NCI-H146 treated with DMSO at 0.1 percent for 48 hours (cell line): Measurements from ENCODE around the gene TMEM39A.

ENCODE experiments used
- DNase-seq: peaks from one replicate; lab custom pipeline; 2025; ENCODE audit not compliant: unreplicated experiment; lab: John Stamatoyannopoulos, UW

The TMEM39A gene

DNA sequence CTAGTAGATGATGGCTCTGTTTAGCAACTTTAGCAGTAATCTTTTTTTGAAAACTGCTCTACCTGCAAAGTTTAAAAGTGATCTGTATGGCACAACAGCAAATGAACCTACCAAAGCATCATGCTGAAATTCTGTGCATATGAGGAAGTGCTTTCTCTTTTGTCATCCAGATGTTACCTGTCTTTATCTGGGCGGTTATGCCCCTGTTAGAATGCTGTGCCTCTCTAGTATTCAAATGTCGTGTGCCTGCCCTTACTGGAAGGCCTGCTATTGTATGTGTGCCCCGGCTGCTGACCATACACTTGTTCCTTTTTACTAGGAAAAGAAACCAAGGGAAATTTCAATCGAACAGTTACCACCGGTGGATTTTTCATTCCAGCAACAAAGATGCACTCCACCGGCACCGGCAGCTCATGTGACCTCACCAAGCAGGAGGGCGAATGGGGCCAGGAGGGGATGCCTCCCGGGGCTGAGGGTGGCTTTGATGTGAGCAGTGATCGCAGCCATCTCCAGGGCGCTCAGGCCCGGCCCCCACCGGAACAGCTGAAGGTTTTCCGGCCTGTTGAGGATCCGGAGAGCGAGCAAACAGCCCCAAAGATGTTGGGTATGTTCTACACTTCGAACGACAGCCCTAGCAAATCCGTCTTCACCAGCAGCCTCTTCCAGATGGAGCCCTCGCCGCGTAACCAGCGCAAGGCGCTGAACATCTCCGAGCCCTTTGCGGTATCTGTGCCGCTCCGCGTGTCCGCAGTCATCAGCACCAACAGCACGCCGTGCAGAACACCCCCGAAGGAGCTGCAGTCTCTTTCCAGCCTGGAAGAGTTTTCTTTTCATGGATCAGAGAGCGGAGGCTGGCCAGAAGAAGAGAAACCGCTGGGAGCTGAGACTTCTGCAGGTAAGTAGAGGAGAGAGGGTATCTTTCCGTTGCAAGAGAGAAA is 61.6 kb downstream of the TMEM39A start:
- DNase-seq = no peak

DNA sequence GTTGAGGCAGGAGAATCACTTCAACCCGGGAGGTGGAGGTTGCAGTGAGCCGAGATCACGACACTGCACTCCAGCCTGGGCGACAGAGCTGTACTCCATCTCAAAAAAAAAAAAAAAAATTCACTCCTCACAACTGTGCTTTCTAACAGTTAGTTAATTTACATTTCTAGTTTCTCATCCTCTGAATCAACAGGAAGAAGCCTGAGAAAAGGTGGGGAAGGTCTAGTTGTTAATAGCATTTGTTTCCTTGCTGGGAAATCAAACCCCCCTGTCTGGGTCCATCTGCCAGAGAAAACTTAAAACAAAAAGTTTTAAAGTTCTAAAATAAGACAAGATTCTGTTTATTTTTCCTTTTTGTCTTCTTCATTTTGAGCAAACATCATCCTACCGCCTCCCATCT is 62.3 kb downstream of the TMEM39A start:
- DNase-seq = no peak

DNA sequence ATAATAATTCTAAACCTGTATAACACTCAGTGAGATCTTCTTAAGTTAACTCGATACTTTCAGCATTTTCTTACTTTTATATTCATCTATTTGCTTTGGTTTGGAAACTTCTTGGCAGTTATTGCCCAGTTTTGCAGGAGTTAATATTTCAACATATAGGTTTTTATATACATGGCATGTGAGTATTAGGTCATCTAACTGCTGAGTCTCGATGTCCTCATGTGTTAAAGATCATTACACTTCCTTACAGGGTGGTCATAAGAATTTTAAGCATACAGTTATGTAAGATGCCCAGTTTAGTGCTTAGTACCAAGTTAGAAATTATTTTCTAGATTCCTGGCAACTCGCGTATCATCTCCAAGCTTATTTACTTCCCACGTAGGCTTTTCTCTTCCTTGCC is 62.9 kb downstream of the TMEM39A start:
- no peak for DNase-seq

DNA sequence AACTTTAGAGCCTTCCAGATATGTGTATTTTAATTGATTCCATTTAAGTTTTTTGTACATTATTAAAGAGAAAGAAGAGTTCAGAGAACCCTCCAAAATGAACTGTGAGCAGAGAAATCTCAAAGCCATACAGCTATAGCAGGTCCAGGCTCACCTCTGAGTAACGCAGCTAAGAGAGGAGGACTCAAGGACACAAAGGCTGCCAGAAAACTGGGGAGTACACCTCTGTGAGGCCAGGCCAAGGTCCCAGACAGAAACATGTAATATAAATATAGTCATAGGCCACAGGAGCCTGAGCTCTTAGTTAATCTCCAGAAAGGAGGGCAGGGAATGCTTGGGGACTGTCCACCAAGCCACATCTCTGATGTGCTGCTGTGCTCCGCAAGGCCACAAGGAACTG is 66.5 kb downstream of the TMEM39A start:
- DNase-seq = no peak

DNA sequence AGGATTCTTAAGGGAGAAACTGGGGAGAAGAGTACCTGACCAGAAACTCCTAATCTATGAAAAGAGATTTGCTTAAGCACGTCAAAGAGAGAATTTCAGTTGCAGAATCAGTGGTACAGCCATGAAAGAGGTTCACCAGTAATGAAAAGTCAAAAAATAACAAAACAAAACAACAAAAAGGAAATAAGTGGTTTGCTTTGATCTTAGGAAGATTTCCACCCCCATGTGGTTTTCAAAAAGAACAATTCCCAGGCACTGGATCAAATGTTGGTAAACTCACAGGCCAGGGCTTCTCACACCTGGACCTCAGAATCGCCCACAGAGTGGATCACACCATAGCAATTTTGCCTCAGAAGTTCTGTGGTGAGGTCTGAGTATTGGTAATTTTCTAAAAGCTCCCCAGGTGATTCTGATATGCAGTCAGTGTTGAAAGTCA is 67.5 kb downstream of the TMEM39A start:
- DNase-seq = no peak

DNA sequence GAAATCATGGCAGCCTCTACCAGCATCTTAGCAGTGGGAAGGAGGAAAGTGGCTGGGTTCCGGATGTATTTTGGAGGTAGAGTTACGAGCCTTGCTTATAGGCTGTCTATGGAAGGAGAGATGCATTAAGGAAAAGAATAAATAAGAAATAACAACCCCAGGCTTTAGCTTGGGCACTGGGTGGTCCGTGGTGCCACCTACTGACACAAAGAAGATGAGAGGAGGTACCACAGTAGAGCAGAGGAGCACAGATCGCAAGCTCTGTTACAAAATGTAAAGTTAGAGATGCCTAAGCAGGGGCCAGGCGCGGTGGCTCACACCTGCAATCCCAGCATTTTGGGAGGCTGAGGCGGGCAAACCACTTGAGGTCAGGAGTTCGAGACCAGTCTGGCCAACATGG is 74.8 kb downstream of the TMEM39A start:
- no peak for DNase-seq

DNA sequence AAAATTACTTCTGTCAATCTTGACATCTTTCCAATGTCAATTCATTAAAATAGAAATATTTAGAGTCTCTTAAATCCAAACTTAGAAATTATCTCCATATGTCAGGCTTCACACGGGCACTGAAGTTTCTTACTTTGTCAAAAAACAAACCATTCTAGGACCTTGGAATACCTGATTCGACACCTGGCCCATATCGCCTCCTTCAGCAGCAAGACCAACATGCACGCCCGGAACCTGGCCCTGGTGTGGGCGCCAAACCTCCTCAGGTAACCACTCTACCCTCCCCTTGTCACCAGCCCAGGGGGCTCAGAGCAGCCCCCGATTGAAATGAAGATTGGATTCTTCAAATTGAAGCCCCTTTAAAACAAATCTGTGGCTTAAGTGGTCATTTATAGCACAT is 81.3 kb downstream of the TMEM39A start:
- no peak for DNase-seq

DNA sequence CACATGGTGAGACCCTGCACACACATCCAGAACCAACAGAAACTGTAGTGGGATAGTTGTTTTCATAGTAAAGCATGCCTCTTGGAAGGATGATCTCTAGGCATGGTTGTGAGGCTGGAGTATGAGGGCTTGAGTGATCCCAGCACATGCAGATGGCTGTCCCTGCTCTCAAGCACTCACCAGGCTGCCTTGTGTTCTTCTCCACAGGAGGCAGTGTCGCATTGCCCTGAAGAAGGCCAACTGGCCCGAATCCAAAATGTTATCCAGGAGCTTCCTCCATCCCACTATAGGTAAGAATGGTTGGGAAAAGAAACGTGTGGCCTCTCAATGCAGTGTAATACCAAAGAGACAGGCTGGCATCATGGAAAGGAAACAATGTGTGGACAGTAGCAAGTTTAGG is 82.7 kb downstream of the TMEM39A start:
- no peak for DNase-seq
